A549 (cell line): ENCODE data around the gene TMOD2.

ENCODE experiments used
- CBX2 ChIP-seq: fragments of 200-600 bp; sonication (generic); IDR thresholded peaks from 2 replicates; pipeline ENCODE4 v1.6.1; 2016; ENCODE audit warnings: low read depth, mild to moderate bottlenecking, borderline replicate concordance
- CHD2 ChIP-seq: fragments of 150-350 bp; IDR thresholded peaks from 2 replicates; pipeline ENCODE4 v1.6.1; 2014; ENCODE audit warnings: low read length; ENCODE audit not compliant: partially characterized antibody
- EP300 ChIP-seq, 2 experiments: fragments of >200 bp; sonication (Bioruptor Twin); formaldehyde crosslinking; IDR thresholded peaks; 2 replicates in 1 of 2; 3 replicates in 1 of 2; pipeline ENCODE4 v1.6.1; 2016 to 2017
- TF ChIP-seq, protein P1 (sequence below): fragments of >200 bp; sonication (Bioruptor Twin); formaldehyde crosslinking; IDR thresholded peaks from 3 replicates; pipeline ENCODE4 v1.5.1; 2016
- TF ChIP-seq, protein P2 (sequence below): IDR thresholded peaks from 2 replicates; pipeline ENCODE4 v1.6.1; 2012; ENCODE audit warnings: low read depth, borderline replicate concordance

DNA sequence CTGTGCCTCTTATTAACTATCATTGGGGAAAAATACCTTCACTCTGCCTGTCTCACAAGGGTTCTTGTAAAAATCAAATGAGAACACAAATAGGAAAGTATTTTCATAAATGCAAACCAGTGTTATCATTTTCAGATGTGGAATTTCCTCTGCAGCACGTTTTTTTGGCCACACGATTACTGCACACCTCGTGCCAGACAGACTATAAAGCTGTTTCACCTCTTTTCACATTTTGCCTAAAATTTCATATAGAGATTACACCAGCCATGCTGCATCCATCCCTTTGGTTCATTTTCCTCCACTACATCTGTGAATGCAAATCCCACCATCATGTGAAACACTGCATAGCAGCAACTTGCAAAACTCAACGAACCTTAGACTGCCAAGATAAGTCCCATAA is 1.2 kb upstream of the TMOD2 start:
- no peak for TF ChIP-seq EP300 (IDR thresholded peaks at IDR 0.05)
- TF ChIP-seq, protein P1, sequence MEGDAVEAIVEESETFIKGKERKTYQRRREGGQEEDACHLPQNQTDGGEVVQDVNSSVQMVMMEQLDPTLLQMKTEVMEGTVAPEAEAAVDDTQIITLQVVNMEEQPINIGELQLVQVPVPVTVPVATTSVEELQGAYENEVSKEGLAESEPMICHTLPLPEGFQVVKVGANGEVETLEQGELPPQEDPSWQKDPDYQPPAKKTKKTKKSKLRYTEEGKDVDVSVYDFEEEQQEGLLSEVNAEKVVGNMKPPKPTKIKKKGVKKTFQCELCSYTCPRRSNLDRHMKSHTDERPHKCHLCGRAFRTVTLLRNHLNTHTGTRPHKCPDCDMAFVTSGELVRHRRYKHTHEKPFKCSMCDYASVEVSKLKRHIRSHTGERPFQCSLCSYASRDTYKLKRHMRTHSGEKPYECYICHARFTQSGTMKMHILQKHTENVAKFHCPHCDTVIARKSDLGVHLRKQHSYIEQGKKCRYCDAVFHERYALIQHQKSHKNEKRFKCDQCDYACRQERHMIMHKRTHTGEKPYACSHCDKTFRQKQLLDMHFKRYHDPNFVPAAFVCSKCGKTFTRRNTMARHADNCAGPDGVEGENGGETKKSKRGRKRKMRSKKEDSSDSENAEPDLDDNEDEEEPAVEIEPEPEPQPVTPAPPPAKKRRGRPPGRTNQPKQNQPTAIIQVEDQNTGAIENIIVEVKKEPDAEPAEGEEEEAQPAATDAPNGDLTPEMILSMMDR: no peak
- TF ChIP-seq CBX2: no peak
- TF ChIP-seq CHD2: no peak
- TF ChIP-seq, protein P2, sequence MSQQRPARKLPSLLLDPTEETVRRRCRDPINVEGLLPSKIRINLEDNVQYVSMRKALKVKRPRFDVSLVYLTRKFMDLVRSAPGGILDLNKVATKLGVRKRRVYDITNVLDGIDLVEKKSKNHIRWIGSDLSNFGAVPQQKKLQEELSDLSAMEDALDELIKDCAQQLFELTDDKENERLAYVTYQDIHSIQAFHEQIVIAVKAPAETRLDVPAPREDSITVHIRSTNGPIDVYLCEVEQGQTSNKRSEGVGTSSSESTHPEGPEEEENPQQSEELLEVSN: no peak
